WERI-Rb-1 (cell line): ENCODE results near the gene PCSK1.

Experiments
- DNase-seq: peaks from one replicate; pipeline ENCODE4 v3.0.0-alpha.2; 2020
- H3K27ac ChIP-seq: fragments of 250-450 bp; sonication (Bioruptor Pico); 2 replicates; pipeline ENCODE4 v1.5.1; 2020; ENCODE audit warnings: mild to moderate bottlenecking, moderate library complexity
- H3K27me3 ChIP-seq: fragments of 250-450 bp; sonication (Bioruptor Pico); 2 replicates; pipeline ENCODE4 v1.5.1; 2021; ENCODE audit warnings: mild to moderate bottlenecking, low read depth, moderate library complexity; ENCODE audit not compliant: insufficient read depth, severe bottlenecking
- H3K36me3 ChIP-seq: fragments of 250-450 bp; sonication (Bioruptor Pico); 2 replicates; pipeline ENCODE4 v1.5.1; 2020; ENCODE audit warnings: mild to moderate bottlenecking, moderate library complexity
- H3K4me3 ChIP-seq: 2 replicates; pipeline ENCODE4 v1.5.1; 2011; ENCODE audit warnings: low read depth, mild to moderate bottlenecking, control low read depth, low read length
- H3K9me3 ChIP-seq: fragments of 250-450 bp; sonication (Bioruptor Pico); 2 replicates; pipeline ENCODE4 v1.5.1; 2021; ENCODE audit warnings: mild to moderate bottlenecking, moderate library complexity; ENCODE audit not compliant: severe bottlenecking
- TF ChIP-seq, protein P1 (sequence below): IDR thresholded peaks from 2 replicates; pipeline ENCODE4 v1.5.1; 2011; ENCODE audit warnings: low read depth, mild to moderate bottlenecking, control low read depth, inconsistent platforms, low read length

Gene PCSK1

DNA sequence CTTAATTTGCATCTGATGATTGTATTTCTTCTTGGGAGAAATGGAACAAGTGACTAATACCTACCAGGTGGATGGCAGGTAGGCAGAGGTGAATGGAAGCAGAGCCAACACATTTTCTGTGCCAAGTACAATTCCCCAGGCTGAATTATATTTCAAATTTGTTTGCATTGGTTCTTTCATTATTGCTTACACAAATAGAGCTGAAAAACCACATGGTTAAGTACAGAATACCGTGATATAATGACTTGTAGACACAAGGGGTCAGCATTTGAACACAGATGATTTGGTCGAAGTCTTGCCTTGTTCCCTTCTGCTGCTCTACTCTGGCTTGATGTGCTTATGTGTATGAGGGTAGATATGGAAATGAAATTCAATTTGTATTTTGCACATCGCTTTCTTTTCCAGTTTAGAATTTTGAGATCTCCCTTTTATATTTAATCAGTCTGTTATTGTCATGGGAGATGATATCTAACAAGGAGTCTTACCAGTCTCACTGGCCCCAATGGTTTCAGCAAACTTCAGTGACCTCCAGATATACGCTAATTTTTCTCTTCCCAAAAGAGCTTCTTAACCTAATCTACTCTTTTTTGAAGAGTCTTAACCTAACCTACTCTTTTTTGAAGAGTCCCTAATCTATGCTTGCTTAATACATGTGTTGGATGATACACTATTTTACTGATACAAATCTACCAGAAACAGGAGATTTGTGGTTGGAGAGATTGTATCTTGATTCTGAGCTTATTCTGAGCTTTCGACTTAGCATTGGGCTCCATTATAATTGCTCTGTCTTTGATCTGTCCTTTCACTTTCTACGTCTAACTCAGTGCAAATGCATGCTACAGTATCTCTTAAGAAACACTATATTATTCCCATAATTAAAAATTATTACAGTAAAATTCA, 88.1 kb downstream of the PCSK1 start:
- no peak overlapping the region for H3K4me3 ChIP-seq
- TF ChIP-seq, protein P1, sequence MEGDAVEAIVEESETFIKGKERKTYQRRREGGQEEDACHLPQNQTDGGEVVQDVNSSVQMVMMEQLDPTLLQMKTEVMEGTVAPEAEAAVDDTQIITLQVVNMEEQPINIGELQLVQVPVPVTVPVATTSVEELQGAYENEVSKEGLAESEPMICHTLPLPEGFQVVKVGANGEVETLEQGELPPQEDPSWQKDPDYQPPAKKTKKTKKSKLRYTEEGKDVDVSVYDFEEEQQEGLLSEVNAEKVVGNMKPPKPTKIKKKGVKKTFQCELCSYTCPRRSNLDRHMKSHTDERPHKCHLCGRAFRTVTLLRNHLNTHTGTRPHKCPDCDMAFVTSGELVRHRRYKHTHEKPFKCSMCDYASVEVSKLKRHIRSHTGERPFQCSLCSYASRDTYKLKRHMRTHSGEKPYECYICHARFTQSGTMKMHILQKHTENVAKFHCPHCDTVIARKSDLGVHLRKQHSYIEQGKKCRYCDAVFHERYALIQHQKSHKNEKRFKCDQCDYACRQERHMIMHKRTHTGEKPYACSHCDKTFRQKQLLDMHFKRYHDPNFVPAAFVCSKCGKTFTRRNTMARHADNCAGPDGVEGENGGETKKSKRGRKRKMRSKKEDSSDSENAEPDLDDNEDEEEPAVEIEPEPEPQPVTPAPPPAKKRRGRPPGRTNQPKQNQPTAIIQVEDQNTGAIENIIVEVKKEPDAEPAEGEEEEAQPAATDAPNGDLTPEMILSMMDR, result peak; percentile 57
- peak; percentile 22 for DNase-seq

DNA sequence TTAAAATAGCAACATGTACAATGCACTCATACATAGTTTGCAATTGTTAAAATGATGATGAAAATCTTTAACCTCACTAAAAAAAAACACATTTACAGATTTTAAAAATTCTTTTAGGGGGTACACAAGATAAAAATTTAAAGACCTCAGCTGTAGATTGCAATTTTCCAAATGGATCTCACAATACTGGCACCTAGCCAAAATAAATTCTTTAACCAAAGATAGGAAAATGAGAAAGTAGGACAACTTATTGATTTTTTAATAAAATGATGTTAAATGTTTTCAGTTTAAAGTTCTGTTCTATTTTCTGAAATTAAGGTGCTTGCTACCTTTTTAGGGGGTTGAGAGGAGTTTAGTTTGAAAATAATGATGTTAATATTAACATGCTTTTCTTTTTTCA, 90.0 kb downstream of the PCSK1 start:
- H3K27me3 ChIP-seq, result no peaks in the 10 kb centered on the region
- no peaks in the 10 kb centered on the region for H3K9me3 ChIP-seq
- no peak overlapping the region for H3K27ac ChIP-seq
- no peak for DNase-seq
- H3K4me3 ChIP-seq, result no peak overlapping the region
- TF ChIP-seq, protein P1, result no peak
- no peaks in the 10 kb centered on the region for H3K36me3 ChIP-seq

More for the DNA sequence above, 88.1 kb downstream of the PCSK1 start:
- H3K27ac ChIP-seq, result no peak overlapping the region
- no peaks in the 10 kb centered on the region for H3K27me3 ChIP-seq
- H3K36me3 ChIP-seq, result no peaks in the 10 kb centered on the region
- no peaks in the 10 kb centered on the region for H3K9me3 ChIP-seq

DNA sequence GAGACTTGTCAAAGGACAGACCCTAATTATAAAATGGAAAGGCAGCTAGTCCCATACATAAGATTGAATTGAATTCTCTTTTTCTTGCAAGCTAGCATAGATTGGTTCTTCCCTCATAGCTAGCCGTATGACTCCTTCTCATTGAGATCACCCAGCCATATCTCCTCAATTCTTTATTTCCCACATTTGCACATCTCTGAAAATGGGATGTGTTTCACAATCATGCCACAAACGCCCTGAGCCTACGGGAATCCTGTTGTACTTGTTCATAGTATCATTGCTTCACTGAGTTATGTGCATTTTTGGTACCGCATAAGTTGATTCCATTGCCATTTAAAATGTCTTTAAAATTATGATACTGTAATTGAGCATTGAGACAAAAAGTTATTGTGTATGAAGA, 90.5 kb downstream of the PCSK1 start:
- no peak overlapping the region for H3K4me3 ChIP-seq
- H3K36me3 ChIP-seq, result no peaks in the 10 kb centered on the region
- no peak overlapping the region for H3K27ac ChIP-seq
- no peaks in the 10 kb centered on the region for H3K27me3 ChIP-seq
- no peak for DNase-seq
- TF ChIP-seq, protein P1, result no peak
- no peaks in the 10 kb centered on the region for H3K9me3 ChIP-seq
